Naive thymus-derived CD4-positive, alpha-beta T cell (primary cell): ENCODE results near the gene SPDYE2. TPM values are rescaled to one million over a fixed set of nuclear protein-coding genes. Genes with fewer than 3 reads are reported as not detected.
A peak's percentile ranks its signal among the peaks of the same experiment; 100 is the strongest.
"Not testable (repeated sequence)": the region's sequence is repeated elsewhere in the genome, so short reads cannot be mapped to it uniquely, and the experiment has no call there.

Experiments used
- ATAC-seq: fragments of 150-1000 bp; cut with Tn5 transposase; 2 replicates; pipeline ENCODE4 v1.10.0; 2021; ENCODE audit warnings: mild to moderate bottlenecking, moderate library complexity
- CTCF ChIA-PET: fragments of 350-600 bp; sonication (Branson Sonifier 250); formaldehyde crosslinking; loops from one replicate; lab custom pipeline; 2021; ENCODE audit warnings: antibody characterized with exemption; lab: Charles Lee
- POLR2A ChIA-PET: fragments of 350-600 bp; sonication (Branson Sonifier 250); formaldehyde crosslinking; loops from one replicate; lab custom pipeline; 2021; ENCODE audit warnings: antibody characterized with exemption, inconsistent platforms; lab: Charles Lee
- DNase-seq, 9 donors: peaks; one replicate each; pipeline versions ENCODE4 v3.0.0 to v3.0.0-alpha.2; 2020 to 2022; ENCODE audit warnings: mixed read lengths in 1 of 9
- H3K27ac ChIP-seq: one replicate; pipeline ENCODE4 v1.7.0; 2013; ENCODE audit warnings: mild to moderate bottlenecking, low read depth, low read length, moderate library complexity
- H3K27me3 ChIP-seq, 2 donors: one replicate each; pipeline ENCODE4 v1.7.0; 2013; ENCODE audit warnings: low read length in 2 of 2, mild to moderate bottlenecking in 2 of 2, moderate library complexity in 2 of 2; ENCODE audit not compliant: control insufficient read depth in 2 of 2, insufficient read depth in 2 of 2
- H3K36me3 ChIP-seq, 3 experiments: 1 replicate in 2 of 3; 2 replicates in 1 of 3; pipeline ENCODE4 v1.7.0; 2013; ENCODE audit warnings: low read length in 3 of 3, mild to moderate bottlenecking in 3 of 3, moderate library complexity in 1 of 3; ENCODE audit not compliant: insufficient read depth in 3 of 3, control insufficient read depth in 2 of 3
- H3K4me1 ChIP-seq, 2 donors: one replicate each; pipeline ENCODE4 v1.7.0; 2013; ENCODE audit warnings: low read length in 2 of 2, mild to moderate bottlenecking in 2 of 2, moderate library complexity in 1 of 2; ENCODE audit not compliant: control insufficient read depth in 2 of 2, insufficient read depth in 2 of 2
- H3K4me3 ChIP-seq: 2 replicates; pipeline ENCODE4 v1.7.0; 2013; ENCODE audit warnings: mild to moderate bottlenecking, low read length
- H3K9me3 ChIP-seq, 3 experiments: 1 replicate in 2 of 3; 2 replicates in 1 of 3; pipeline ENCODE4 v1.7.0; 2013; ENCODE audit warnings: low read length in 3 of 3; ENCODE audit not compliant: control insufficient read depth in 2 of 3
- H3K27ac Mint-ChIP-seq, 9 donors: one replicate each; pipeline ENCODE4 v1.8.0; 2020 to 2022; ENCODE audit warnings: mixed read lengths in 9 of 9, mild to moderate bottlenecking in 8 of 9, moderate library complexity in 5 of 9, inconsistent platforms in 2 of 9
- H3K27me3 Mint-ChIP-seq, 5 donors: one replicate each; pipeline ENCODE4 v1.8.0; 2021 to 2022; ENCODE audit warnings: mixed read lengths in 5 of 5, mild to moderate bottlenecking in 1 of 5
- H3K36me3 Mint-ChIP-seq, 5 donors: one replicate each; pipeline ENCODE4 v1.8.0; 2020 to 2022; ENCODE audit warnings: mixed read lengths in 5 of 5, mild to moderate bottlenecking in 3 of 5, inconsistent platforms in 1 of 5
- H3K4me1 Mint-ChIP-seq, 7 donors: one replicate each; pipeline ENCODE4 v1.8.0; 2020 to 2022; ENCODE audit warnings: mixed read lengths in 7 of 7, mild to moderate bottlenecking in 3 of 7, inconsistent platforms in 1 of 7
- H3K4me3 Mint-ChIP-seq, 10 donors: one replicate each; pipeline ENCODE4 v1.8.0; 2020 to 2022; ENCODE audit warnings: mild to moderate bottlenecking in 10 of 10, mixed read lengths in 10 of 10, moderate library complexity in 6 of 10, inconsistent platforms in 2 of 10
- H3K9me3 Mint-ChIP-seq, 11 donors: one replicate each; pipeline ENCODE4 v1.8.0; 2020 to 2022; ENCODE audit warnings: mixed read lengths in 11 of 11, mild to moderate bottlenecking in 4 of 11, inconsistent platforms in 1 of 11, moderate library complexity in 1 of 11
- intact Hi-C, 2 donors: fragments of 100-400 bp; cut with micrococcal nuclease; formaldehyde crosslinking; loops; one replicate each; pipeline ENCODE4 v1.15.1; 2023
- polyA plus RNA-seq, 2 donors: library from polyadenylated mRNA; unstranded; fragments of 300-500 nt; fragmentation: Illumina TruSeq; gene quantifications; one replicate each; pipeline ENCODE4 v1.2.3, GENCODE V29; 2021
- total RNA-seq, 6 experiments: library from RNA in 5 of 6; stranded (reverse) in 5 of 6; gene quantifications; 1 replicate in 5 of 6; 2 replicates in 1 of 6; pipeline ENCODE4 v1.2.3 and lab custom pipeline; 2021 to 2026

The SPDYE2 gene
- total and polyA plus RNA-seq, 7 experiments from 2014 or later: 0.29 to 1.1 (median 0.32) TPM; not detected in 1

- POLR2A ChIA-PET, intact Hi-C loops: not testable (repeated sequence)
These were observed 26.2 kb upstream of the SPDYE2 start for GRCh38 chr7:102524803-102525202.

GRCh38 chr7:102527182-102527581 lies 23.8 kb upstream of the SPDYE2 start:
- DNase-seq, H3K27me3 ChIP-seq, H3K27me3 Mint-ChIP-seq: not testable (repeated sequence)

More at GRCh38 chr7:102524803-102525202, 26.2 kb upstream of the SPDYE2 start:
- H3K27me3 ChIP-seq, H3K4me3 ChIP-seq, H3K36me3 ChIP-seq, H3K27me3 Mint-ChIP-seq, ATAC-seq, H3K27ac ChIP-seq, H3K27ac Mint-ChIP-seq, H3K9me3 ChIP-seq, H3K4me1 Mint-ChIP-seq, H3K36me3 Mint-ChIP-seq, H3K9me3 Mint-ChIP-seq, CTCF ChIA-PET, H3K4me3 Mint-ChIP-seq, H3K4me1 ChIP-seq, DNase-seq: not testable (repeated sequence)

DNA sequence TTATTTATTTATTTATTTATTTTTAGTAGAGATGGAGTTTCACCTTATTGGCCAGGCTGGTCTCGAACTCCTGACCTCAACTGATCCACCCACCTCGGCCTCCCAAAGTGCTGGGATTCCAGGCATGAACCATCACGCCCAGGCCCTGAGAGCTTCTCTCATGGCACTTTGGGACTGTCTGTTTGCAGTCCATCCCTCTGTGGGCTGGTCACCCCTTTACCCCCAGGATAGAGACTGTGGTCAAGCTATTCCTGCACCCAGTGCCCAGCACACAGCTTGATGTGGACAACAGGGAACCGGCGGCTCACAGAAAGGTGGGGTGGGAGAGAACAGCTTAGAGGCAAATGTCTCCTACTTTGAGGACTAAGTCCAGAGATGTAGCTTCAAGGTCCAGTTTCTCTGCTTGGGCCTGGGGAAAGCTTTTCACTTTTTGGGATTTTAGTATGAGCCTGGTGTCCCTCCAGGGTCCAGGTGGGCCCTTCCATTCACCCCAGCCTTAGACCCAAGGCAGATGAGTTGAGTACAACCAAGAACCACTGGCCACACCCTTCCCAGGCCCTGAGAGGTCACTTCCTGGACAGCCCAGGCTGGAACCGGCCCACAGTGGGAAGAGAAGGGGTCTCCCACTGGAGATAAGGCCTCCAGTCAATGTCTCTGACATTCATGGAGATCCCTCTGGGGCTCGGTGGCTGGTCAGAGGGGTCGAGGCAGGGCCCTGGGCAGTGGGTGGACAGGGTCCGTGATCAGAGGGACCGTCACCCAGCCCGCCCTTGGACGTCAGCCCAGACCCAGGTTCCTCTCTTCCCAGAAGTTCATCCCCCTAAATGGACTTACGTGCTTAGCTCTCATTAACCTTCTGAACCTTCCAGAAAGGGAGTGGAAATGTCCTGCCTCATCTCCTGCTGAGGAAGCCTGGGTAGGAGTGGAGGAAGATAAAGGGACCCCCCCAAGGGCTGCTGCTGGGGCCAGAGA lies 22.9 kb upstream of the SPDYE2 start:
- ATAC-seq, H3K4me3 Mint-ChIP-seq, intact Hi-C loops: not testable (repeated sequence)

More at GRCh38 chr7:102527182-102527581, 23.8 kb upstream of the SPDYE2 start:
- H3K9me3 ChIP-seq, H3K4me3 ChIP-seq, POLR2A ChIA-PET, H3K36me3 Mint-ChIP-seq, H3K4me1 ChIP-seq, H3K4me3 Mint-ChIP-seq, H3K4me1 Mint-ChIP-seq, ATAC-seq, CTCF ChIA-PET, H3K9me3 Mint-ChIP-seq, intact Hi-C loops, H3K36me3 ChIP-seq, H3K27ac ChIP-seq, H3K27ac Mint-ChIP-seq: not testable (repeated sequence)

DNA sequence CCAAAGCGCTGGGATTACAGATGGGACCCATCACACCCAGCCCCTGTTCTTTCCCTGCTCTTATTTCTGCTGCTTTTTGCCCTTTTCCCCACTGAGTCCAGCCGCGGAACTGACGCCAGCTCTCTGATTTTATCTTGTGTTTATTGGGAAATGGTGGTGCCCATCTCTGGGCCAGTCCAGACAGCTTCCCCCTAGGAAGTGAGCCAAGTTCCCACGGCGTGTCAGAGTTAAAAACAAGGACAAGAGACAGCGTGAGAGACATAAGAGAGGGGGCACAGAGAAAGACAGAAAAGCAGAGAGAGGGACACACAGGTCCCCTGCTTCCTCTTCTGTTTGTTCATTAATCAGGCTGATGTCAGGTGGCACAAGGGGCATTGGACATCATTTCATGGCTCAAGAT lies 19.4 kb upstream of the SPDYE2 start:
- not testable (repeated sequence) for H3K4me1 Mint-ChIP-seq, H3K27ac Mint-ChIP-seq

More for the DNA sequence above, 22.9 kb upstream of the SPDYE2 start:
- CTCF ChIA-PET, H3K4me1 ChIP-seq, H3K36me3 Mint-ChIP-seq, H3K9me3 Mint-ChIP-seq, H3K27me3 ChIP-seq, POLR2A ChIA-PET, DNase-seq, H3K27ac Mint-ChIP-seq, H3K4me3 ChIP-seq, H3K4me1 Mint-ChIP-seq, H3K27me3 Mint-ChIP-seq, H3K36me3 ChIP-seq, H3K9me3 ChIP-seq, H3K27ac ChIP-seq: not testable (repeated sequence)

GRCh38 chr7:102532127-102532526 lies 18.9 kb upstream of the SPDYE2 start:
- H3K4me1 ChIP-seq, intact Hi-C loops, H3K9me3 Mint-ChIP-seq, H3K9me3 ChIP-seq, H3K27ac ChIP-seq, H3K4me3 Mint-ChIP-seq, H3K27ac Mint-ChIP-seq, H3K4me1 Mint-ChIP-seq, H3K27me3 Mint-ChIP-seq, H3K4me3 ChIP-seq, H3K27me3 ChIP-seq, H3K36me3 ChIP-seq, CTCF ChIA-PET, DNase-seq, H3K36me3 Mint-ChIP-seq, POLR2A ChIA-PET: not testable (repeated sequence)
- peak; percentile 4 for ATAC-seq

More for the DNA sequence above, 19.4 kb upstream of the SPDYE2 start:
- H3K36me3 Mint-ChIP-seq, H3K4me3 ChIP-seq, CTCF ChIA-PET, H3K9me3 Mint-ChIP-seq, H3K4me3 Mint-ChIP-seq, H3K9me3 ChIP-seq, POLR2A ChIA-PET, H3K27me3 ChIP-seq, H3K27me3 Mint-ChIP-seq, H3K27ac ChIP-seq, H3K4me1 ChIP-seq, DNase-seq, ATAC-seq, H3K36me3 ChIP-seq, intact Hi-C loops: not testable (repeated sequence)

DNA sequence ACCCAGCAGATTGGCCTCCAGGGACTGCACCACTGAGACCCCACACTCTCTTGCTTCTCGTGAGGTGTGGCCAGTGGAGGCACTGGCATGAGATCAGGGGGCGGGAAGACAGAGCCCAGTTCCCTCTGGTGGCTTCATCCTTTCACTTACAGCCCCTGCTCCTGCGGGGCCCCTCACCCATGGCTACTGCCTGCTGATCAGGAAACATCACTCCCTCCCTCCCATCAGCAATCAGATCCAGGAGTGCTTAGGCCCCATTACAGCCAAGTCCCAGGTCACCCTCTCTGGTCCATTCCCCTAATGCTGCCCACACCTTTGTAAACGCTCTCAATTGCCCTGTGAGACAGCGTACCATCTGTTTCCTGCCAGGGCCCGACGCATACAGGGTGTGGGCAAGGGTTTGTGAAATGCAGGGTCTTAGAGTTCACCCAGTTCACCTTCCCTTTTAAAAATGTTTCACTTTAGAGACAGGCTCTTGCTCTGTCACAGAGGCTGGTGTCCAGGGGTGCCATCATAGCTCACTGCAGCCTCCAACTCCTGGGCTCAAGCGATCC lies 15.9 kb upstream of the SPDYE2 start:
- H3K36me3 Mint-ChIP-seq, CTCF ChIA-PET, intact Hi-C loops, H3K4me3 ChIP-seq, H3K36me3 ChIP-seq, H3K27me3 ChIP-seq, H3K4me1 ChIP-seq, DNase-seq, H3K9me3 ChIP-seq, H3K9me3 Mint-ChIP-seq, H3K4me1 Mint-ChIP-seq, H3K4me3 Mint-ChIP-seq, H3K27ac ChIP-seq, H3K27ac Mint-ChIP-seq, H3K27me3 Mint-ChIP-seq, POLR2A ChIA-PET: not testable (repeated sequence)
- peak; percentile 16 for ATAC-seq

GRCh38 chr7:102540604-102541003 lies 10.4 kb upstream of the SPDYE2 start:
- H3K4me1 ChIP-seq, H3K4me3 ChIP-seq, H3K4me3 Mint-ChIP-seq, H3K36me3 ChIP-seq, H3K27ac Mint-ChIP-seq, CTCF ChIA-PET, H3K27me3 ChIP-seq, H3K27ac ChIP-seq, H3K27me3 Mint-ChIP-seq, H3K36me3 Mint-ChIP-seq, H3K9me3 ChIP-seq, DNase-seq, H3K9me3 Mint-ChIP-seq, POLR2A ChIA-PET, H3K4me1 Mint-ChIP-seq, ATAC-seq, intact Hi-C loops: not testable (repeated sequence)
